Effector CD4-positive, alpha-beta T cell (primary cell): ENCODE measurements around the gene PHF14.

ENCODE experiments used
- DNase-seq: peaks from one replicate; pipeline ENCODE4 v3.0.0-alpha.2; 2020

The PHF14 gene

GRCh38 chr7:11212080-11212711 is 238.5 kb downstream of the PHF14 start:
- DNase-seq, result peak; percentile 25

DNA sequence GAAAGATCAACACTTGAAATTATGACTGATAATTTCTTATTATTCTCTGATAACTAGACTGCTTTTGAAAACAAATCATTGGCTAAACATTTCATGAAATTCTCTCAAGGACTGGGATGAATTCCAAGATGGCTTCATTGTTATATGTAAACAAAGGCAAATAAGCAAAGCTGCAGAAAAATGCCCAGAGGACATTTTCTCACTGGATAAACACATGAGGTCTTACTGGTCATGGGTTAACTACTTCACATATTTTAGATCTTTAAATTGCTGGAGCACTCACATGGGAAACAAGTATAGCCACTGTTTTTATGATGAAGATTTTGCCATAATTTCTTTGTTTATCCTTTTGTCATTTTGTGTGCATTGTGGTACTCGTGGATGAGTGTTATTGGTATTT is 239.1 kb downstream of the PHF14 start:
- no peak for DNase-seq

DNA sequence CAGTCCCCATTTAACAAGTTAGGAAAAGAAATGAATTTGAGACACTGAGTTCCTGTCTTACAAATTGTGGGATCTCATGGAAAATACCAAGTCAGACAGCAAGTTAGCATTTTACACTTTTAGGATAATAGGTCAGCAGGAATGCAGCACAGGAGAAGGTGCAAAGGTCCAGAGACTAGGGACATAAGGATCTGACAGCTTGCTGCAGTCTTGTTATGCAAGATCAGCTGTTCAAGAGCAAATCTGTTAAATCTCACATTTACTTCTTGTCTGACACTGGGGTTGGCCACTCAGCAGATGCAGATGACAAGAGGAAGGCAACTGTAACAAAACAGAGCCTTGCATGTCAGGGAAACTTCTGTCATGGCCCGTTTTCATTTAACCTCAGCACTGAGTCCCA is 239.6 kb downstream of the PHF14 start:
- no peak for DNase-seq

DNA sequence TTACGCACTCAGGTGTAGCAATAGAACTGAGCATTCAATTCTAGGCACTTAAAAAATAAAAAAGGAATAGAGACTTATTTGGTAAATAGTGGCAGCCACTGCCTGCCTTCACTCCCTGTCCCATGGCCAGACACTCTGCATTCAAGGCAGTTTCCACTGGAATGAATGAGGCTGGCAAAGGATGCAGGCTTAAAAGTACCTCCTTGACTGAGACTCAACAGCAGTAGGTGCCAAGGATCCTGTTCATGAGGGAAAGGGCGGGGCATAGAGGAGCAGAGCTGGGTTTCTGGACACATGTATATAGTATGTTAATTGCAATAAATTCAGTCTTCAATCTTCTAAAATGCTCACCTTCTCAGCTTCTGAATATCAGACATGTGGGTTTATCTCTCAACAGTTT is 242.6 kb downstream of the PHF14 start:
- DNase-seq, result no peak

- DNase-seq, result no peak
These were observed 244.3 kb downstream of the PHF14 start for GRCh38 chr7:11217848-11218565.
